Measurements from ENCODE around the gene ZNF3.

The ZNF3 gene

GRCh38 chr7:100038326-100038725 lies 43.2 kb downstream of the ZNF3 start:
- Histone ChIP-seq H3K27ac (ENCODE audit: extremely low read depth, low read depth, low read length) (no peak overlapping the region), H3K36me3 (ENCODE audit: control insufficient read depth in 2 of 2, insufficient read depth in 1 of 2, low read length in 2 of 2) (peaks cover 16 to 32% of the 10 kb centered on the region in 2 experiments), H3K4me3 (ENCODE audit: low read depth, low read length) (no peak overlapping the region), H3K9me3 (ENCODE audit: control insufficient read depth, insufficient read depth, low read depth, low read length) (no peaks in the 10 kb centered on the region), H3K4me1 (ENCODE audit: control insufficient read depth, insufficient read depth, low read length) (no peaks in the 10 kb centered on the region)
- POLR2A ChIA-PET, result no interaction called here
- no peak for TF ChIP-seq GFI1B (tag by site-specific recombination; IDR thresholded peaks at IDR 0.05)
- TF ChIP-seq ZNF426 (tag by site-specific recombination; IDR thresholded peaks at IDR 0.05), result no peak
- TF ChIP-seq ZNF2 (tag by site-specific recombination; IDR thresholded peaks at IDR 0.05), result no peak
- TF ChIP-seq ZNF423 (tag by site-specific recombination; IDR thresholded peaks at IDR 0.05), result no peak
- TF ChIP-seq, protein P1, sequence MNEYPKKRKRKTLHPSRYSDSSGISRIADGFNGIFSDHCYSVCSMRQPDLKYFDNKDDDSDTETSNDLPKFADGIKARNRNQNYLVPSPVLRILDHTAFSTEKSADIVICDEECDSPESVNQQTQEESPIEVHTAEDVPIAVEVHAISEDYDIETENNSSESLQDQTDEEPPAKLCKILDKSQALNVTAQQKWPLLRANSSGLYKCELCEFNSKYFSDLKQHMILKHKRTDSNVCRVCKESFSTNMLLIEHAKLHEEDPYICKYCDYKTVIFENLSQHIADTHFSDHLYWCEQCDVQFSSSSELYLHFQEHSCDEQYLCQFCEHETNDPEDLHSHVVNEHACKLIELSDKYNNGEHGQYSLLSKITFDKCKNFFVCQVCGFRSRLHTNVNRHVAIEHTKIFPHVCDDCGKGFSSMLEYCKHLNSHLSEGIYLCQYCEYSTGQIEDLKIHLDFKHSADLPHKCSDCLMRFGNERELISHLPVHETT (tag by site-specific recombination; IDR thresholded peaks at IDR 0.05), result no peak
- no peak for TF ChIP-seq ZFHX2 (tag by site-specific recombination; conservative IDR thresholded peaks at IDR 0.05)
- TF ChIP-seq ZNF558 (tag by site-specific recombination; IDR thresholded peaks at IDR 0.05), result no peak
- no peak for TF ChIP-seq ZNF433 (tag by site-specific recombination; IDR thresholded peaks at IDR 0.05; ENCODE audit: low read depth)
- TF ChIP-seq ZNF555 (tag by site-specific recombination; conservative IDR thresholded peaks at IDR 0.05), result no peak
- no peak for TF ChIP-seq ZNF621 (tag by site-specific recombination; IDR thresholded peaks at IDR 0.05)
- TF ChIP-seq ZNF16 (tag by site-specific recombination; IDR thresholded peaks at IDR 0.05; ENCODE audit: low read depth), result no peak
- TF ChIP-seq TRIM28 (IDR thresholded peaks at IDR 0.05; ENCODE audit: borderline replicate concordance, low read length), result no peak
- TF ChIP-seq ZNF623 (tag by site-specific recombination; IDR thresholded peaks at IDR 0.05), result no peak
- CTCF ChIA-PET, result interaction anchor here (0.7 to 1.5 kb wide), 2 partner anchors 9 to 42 kb away, joined by 3 to 4 read pairs; no protein-coding TSS in a partner anchor

DNA sequence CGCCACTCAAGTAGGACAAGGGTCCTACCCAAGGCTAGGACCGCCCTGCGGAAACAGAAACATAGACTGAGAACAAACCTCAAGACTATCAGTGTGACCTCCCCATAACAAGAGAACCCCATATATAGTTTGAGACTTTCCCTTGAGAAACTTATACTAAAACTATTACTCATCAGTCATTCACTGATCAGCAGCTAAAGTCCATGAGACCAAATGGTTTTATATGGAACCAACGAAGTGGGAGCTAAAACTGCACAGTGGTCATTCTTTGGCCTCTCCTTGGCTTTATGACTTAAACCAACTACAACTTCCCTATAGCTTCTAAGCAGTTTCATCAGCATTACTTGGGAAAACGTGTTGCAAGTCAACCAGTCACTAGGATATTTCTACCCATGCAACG lies 45.6 kb downstream of the ZNF3 start:
- no peak overlapping the region for H3K27ac ChIP-seq (ENCODE audit: extremely low read depth, low read depth, low read length)
- no peaks in the 10 kb centered on the region for H3K9me3 ChIP-seq (ENCODE audit: control insufficient read depth, insufficient read depth, low read depth, low read length)
- ChIA-PET CTCF (interaction anchor here (0.7 to 1.1 kb wide), 2 partner anchors 14 to 51 kb away, joined by 3 read pairs; no protein-coding TSS in a partner anchor), POLR2A (no interaction called here)
- peaks cover 32 to 52% of the 10 kb centered on the region in 2 experiments for H3K36me3 ChIP-seq (ENCODE audit: control insufficient read depth in 2 of 2, insufficient read depth in 1 of 2, low read length in 2 of 2)
- H3K4me3 ChIP-seq (ENCODE audit: low read depth, low read length), result no peak overlapping the region
- no peaks in the 10 kb centered on the region for H3K4me1 ChIP-seq (ENCODE audit: control insufficient read depth, insufficient read depth, low read length)
- TF ChIP-seq SP7 (tag by site-specific recombination; IDR thresholded peaks at IDR 0.05) (no peak), ZNF449 (tag by site-specific recombination; IDR thresholded peaks at IDR 0.05) (no peak), ZNF280C (tag by site-specific recombination; IDR thresholded peaks at IDR 0.05) (no peak), ZNF174 (tag by site-specific recombination; IDR thresholded peaks at IDR 0.05) (no peak), ZNF585B (tag by site-specific recombination; IDR thresholded peaks at IDR 0.05) (no peak), ZNF214 (tag by site-specific recombination; IDR thresholded peaks at IDR 0.05; ENCODE audit: borderline replicate concordance) (no peak), ZNF140 (tag by site-specific recombination; IDR thresholded peaks at IDR 0.05) (no peak), ZNF146 (tag by site-specific recombination; IDR thresholded peaks at IDR 0.05) (no peak)
- TF ChIP-seq, protein P2, sequence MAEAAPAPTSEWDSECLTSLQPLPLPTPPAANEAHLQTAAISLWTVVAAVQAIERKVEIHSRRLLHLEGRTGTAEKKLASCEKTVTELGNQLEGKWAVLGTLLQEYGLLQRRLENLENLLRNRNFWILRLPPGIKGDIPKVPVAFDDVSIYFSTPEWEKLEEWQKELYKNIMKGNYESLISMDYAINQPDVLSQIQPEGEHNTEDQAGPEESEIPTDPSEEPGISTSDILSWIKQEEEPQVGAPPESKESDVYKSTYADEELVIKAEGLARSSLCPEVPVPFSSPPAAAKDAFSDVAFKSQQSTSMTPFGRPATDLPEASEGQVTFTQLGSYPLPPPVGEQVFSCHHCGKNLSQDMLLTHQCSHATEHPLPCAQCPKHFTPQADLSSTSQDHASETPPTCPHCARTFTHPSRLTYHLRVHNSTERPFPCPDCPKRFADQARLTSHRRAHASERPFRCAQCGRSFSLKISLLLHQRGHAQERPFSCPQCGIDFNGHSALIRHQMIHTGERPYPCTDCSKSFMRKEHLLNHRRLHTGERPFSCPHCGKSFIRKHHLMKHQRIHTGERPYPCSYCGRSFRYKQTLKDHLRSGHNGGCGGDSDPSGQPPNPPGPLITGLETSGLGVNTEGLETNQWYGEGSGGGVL (tag by site-specific recombination; IDR thresholded peaks at IDR 0.05), result no peak
- TF ChIP-seq, protein P1 (tag by site-specific recombination; IDR thresholded peaks at IDR 0.05), result no peak
- TF ChIP-seq, protein P3, sequence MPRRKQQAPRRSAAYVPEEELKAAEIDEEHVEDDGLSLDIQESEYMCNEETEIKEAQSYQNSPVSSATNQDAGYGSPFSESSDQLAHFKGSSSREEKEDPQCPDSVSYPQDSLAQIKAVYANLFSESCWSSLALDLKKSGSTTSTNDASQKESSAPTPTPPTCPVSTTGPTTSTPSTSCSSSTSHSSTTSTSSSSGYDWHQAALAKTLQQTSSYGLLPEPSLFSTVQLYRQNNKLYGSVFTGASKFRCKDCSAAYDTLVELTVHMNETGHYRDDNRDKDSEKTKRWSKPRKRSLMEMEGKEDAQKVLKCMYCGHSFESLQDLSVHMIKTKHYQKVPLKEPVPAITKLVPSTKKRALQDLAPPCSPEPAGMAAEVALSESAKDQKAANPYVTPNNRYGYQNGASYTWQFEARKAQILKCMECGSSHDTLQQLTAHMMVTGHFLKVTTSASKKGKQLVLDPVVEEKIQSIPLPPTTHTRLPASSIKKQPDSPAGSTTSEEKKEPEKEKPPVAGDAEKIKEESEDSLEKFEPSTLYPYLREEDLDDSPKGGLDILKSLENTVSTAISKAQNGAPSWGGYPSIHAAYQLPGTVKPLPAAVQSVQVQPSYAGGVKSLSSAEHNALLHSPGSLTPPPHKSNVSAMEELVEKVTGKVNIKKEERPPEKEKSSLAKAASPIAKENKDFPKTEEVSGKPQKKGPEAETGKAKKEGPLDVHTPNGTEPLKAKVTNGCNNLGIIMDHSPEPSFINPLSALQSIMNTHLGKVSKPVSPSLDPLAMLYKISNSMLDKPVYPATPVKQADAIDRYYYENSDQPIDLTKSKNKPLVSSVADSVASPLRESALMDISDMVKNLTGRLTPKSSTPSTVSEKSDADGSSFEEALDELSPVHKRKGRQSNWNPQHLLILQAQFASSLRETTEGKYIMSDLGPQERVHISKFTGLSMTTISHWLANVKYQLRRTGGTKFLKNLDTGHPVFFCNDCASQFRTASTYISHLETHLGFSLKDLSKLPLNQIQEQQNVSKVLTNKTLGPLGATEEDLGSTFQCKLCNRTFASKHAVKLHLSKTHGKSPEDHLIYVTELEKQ (tag by site-specific recombination; IDR thresholded peaks at IDR 0.05; ENCODE audit: borderline replicate concordance), result no peak

All from HEK293 (cell line).